NB4 (cell line): ENCODE measurements around the gene CUL1.

Experiments used
- DNase-seq: peaks from one replicate; pipeline ENCODE4 v3.0.0; 2010; ENCODE audit warnings: low read depth
- H3K4me3 ChIP-seq: one replicate; pipeline ENCODE4 v1.5.1; 2011; ENCODE audit warnings: mild to moderate bottlenecking, low read depth, low read length, moderate library complexity
- MYC ChIP-seq: IDR thresholded peaks from 2 replicates; pipeline ENCODE4 v1.6.1; 2011; ENCODE audit warnings: low read depth, low read length
- POLR2A ChIP-seq: IDR thresholded peaks from 2 replicates; pipeline ENCODE4 v1.6.1; 2011; ENCODE audit warnings: mild to moderate bottlenecking; ENCODE audit not compliant: insufficient read length; ENCODE audit errors: extremely low read depth
- TF ChIP-seq, protein P1 (sequence below): IDR thresholded peaks from 2 replicates; pipeline ENCODE4 v1.6.1; 2011; ENCODE audit warnings: low read depth, low read length
- TF ChIP-seq, protein P2 (sequence below): IDR thresholded peaks from one replicate; pipeline ENCODE4 v1.5.1; 2012; ENCODE audit warnings: low read depth, low read length

Gene CUL1

GRCh38 chr7:148753224-148753623 lies 54.5 kb downstream of the CUL1 start:
- peak; percentile 58 for DNase-seq

DNA sequence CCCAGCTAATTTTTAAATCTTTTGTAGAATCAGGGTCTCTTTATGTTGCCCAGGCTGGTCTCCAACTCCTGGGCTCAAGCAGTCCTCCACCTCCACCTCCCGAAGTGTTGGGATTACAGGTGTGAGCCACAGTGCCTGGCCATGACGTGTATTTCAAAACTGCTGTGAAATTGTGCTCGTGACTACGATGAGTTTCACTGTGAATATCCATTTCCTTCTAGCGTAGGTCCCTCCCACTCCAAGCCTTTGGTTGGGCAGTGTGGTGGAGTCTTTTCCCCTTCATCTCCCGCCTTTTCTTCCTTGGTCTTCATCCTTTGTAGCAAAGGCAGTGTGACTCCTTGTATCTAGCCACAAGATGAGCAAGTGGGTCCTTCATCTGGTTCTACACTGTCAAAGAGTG lies 56.2 kb downstream of the CUL1 start:
- DNase-seq: no peak

More at GRCh38 chr7:148753224-148753623, 54.5 kb downstream of the CUL1 start:
- TF ChIP-seq, protein P1, sequence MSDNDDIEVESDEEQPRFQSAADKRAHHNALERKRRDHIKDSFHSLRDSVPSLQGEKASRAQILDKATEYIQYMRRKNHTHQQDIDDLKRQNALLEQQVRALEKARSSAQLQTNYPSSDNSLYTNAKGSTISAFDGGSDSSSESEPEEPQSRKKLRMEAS: no peak
- TF ChIP-seq, protein P2, sequence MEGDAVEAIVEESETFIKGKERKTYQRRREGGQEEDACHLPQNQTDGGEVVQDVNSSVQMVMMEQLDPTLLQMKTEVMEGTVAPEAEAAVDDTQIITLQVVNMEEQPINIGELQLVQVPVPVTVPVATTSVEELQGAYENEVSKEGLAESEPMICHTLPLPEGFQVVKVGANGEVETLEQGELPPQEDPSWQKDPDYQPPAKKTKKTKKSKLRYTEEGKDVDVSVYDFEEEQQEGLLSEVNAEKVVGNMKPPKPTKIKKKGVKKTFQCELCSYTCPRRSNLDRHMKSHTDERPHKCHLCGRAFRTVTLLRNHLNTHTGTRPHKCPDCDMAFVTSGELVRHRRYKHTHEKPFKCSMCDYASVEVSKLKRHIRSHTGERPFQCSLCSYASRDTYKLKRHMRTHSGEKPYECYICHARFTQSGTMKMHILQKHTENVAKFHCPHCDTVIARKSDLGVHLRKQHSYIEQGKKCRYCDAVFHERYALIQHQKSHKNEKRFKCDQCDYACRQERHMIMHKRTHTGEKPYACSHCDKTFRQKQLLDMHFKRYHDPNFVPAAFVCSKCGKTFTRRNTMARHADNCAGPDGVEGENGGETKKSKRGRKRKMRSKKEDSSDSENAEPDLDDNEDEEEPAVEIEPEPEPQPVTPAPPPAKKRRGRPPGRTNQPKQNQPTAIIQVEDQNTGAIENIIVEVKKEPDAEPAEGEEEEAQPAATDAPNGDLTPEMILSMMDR: no peak
- TF ChIP-seq POLR2A (no peak), MYC (no peak)
- H3K4me3 ChIP-seq: no peak overlapping the region

GRCh38 chr7:148761499-148762278 lies 63.0 kb downstream of the CUL1 start:
- H3K4me3 ChIP-seq: no peak overlapping the region
- TF ChIP-seq MYC: no peak
- TF ChIP-seq, protein P1: no peak
- no peak for TF ChIP-seq POLR2A
- TF ChIP-seq, protein P2: no peak
- DNase-seq: no peak

More for the DNA sequence above, 56.2 kb downstream of the CUL1 start:
- no peak for TF ChIP-seq MYC
- TF ChIP-seq, protein P1: no peak
- TF ChIP-seq, protein P2: no peak
- TF ChIP-seq POLR2A: no peak
- H3K4me3 ChIP-seq: no peak overlapping the region

DNA sequence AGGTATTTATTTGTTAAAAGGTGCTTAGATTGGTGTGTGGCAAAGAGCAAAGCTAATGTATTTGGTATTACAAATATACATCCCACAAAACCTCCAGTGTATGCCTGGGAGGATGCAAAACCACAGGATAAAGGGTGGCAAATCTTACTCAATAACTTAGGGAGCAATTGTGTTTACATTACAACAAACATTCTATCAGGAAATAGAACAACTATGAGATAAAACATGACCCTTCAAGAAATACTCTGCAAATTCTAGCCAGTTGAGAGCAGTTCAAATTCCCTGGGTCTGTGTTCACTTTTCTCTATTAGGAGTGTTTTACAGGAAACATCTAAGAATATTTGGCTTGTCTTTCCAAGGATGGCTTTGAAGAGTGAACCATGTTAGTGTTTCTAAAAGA lies 64.9 kb downstream of the CUL1 start:
- H3K4me3 ChIP-seq: no peak overlapping the region
- TF ChIP-seq POLR2A: no peak
- DNase-seq: no peak

GRCh38 chr7:148770004-148770403 lies 71.3 kb downstream of the CUL1 start:
- TF ChIP-seq POLR2A (no peak), MYC (no peak)
- TF ChIP-seq, protein P1: no peak
- TF ChIP-seq, protein P2: no peak
- DNase-seq: no peak
- no peak overlapping the region for H3K4me3 ChIP-seq

DNA sequence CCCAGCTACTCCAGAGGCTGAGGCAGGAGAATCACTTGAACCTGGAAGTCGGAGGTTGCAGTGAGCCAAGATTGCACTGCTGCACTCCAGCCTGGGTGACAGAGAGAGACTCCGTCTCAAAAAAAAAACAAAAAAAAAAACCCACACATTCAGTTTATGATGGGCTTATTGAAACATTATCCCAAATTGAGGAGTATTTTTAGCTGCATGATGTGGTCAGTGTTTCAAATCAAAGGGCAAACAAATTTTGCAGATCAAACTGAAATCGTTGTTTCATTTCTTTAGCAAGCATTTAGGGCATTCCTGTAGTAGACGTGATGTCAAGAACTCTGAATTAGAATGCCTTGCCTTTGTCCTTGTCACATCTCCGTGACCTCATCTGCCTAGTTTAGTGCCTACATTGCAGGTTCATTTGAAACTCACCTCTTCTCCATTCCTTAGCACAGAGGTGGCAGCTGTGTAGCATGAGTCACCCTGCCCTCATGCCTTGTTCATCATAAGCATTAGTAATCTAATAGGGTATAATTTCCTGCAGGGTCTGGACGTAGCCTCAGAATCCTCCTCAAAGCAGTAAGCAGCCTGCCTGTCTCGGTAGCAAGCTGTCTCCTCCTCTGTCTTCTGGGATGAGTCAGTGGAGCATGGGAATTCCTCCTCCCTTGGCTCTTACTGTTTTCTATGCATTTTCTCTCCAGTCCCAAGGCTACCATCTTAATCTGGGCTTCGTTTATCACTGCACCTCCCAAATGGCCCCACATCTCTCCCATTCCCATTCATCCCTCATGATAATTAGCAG lies 73.8 kb downstream of the CUL1 start:
- H3K4me3 ChIP-seq: no peak overlapping the region
- TF ChIP-seq MYC: no peak
- no peak for TF ChIP-seq POLR2A
- TF ChIP-seq, protein P1: no peak
- TF ChIP-seq, protein P2: no peak
- peak; percentile 67 for DNase-seq
